GM12878 (cell line): ENCODE data around the gene SLAMF1.
"Not testable (repeated sequence)": the region's sequence is repeated elsewhere in the genome, so short reads cannot be mapped to it uniquely, and the experiment has no call there.

ENCODE experiments used
- CTCF ChIP-seq, 3 experiments: IDR thresholded peaks in 2 of 3; conservative IDR thresholded peaks in 1 of 3; 2 replicates each; pipeline ENCODE4 v1.5.1; 2011; ENCODE audit warnings: low read depth in 3 of 3, low read length in 3 of 3, mild to moderate bottlenecking in 3 of 3, control low read depth in 2 of 3, moderate library complexity in 2 of 3, inconsistent platforms in 1 of 3, mixed read lengths in 1 of 3; ENCODE audit not compliant: control insufficient read depth in 2 of 3, insufficient read depth in 1 of 3; ENCODE audit errors: extremely low read depth in 1 of 3
- RAD21 ChIP-seq: IDR thresholded peaks from 2 replicates; pipeline ENCODE4 v1.6.1; 2011; ENCODE audit warnings: mild to moderate bottlenecking, low read depth, low read length, moderate library complexity; ENCODE audit not compliant: insufficient read depth

- TF ChIP-seq CTCF (IDR thresholded peaks at IDR 0.05 in 2 of 3, conservative IDR thresholded peaks at IDR 0.05 in 1 of 3; ENCODE audit: control insufficient read depth in 2 of 3, extremely low read depth in 1 of 3, insufficient read depth in 1 of 3, low read depth in 3 of 3, low read length in 3 of 3); RAD21: not testable (repeated sequence)
Observed at GRCh38 chr1:160627677-160628289, 19.1 kb downstream of the SLAMF1 start.
